ENCODE measurements around the gene MUL1.

Gene MUL1

DNA sequence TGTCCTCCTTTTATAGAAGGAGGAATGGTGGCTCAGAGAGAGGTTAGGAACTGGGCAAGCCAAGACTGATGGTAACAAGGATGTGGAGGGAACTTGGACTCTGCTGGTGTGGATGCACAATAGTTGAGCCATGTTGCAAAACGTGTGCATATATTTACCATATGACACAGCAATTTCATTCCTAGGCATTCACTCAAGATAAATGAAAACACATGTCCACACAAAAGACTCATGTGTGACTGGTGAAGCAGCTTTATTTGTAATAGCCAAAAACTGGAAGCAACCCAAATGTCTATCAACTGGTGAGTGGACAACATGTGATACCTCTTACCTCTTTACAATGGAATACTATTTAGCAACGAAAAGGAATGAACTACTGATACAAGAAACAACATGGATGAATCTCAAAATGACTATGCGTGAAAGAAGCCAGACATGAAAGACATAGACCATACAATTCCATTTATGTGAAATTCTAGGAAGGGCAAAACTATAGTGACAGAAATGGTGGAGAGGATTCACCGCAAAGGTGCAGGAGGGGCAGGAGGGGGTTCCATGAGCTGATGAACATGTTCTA is 58.1 kb downstream of the MUL1 start:
- Histone ChIP-seq H3K4me1 (ENCODE audit: control insufficient read depth in 2 of 2, insufficient read depth in 2 of 2, low read length in 2 of 2) (no peaks in the 10 kb centered on the region), H3K27me3 (ENCODE audit: control insufficient read depth in 2 of 2, insufficient read depth in 2 of 2, low read length in 2 of 2) (peaks cover 0 to 4% of the 10 kb centered on the region in 2 donors), H3K9me3 (ENCODE audit: control insufficient read depth in 2 of 2, low read length in 2 of 2) (no peaks in the 10 kb centered on the region), H3K27ac (ENCODE audit: low read depth in 2 of 2, low read length in 2 of 2) (no peak overlapping the region), H3K36me3 (ENCODE audit: control insufficient read depth in 2 of 2, insufficient read depth in 2 of 2, low read length in 2 of 2) (no peaks in the 10 kb centered on the region), H3K9ac (ENCODE audit: low read depth in 1 of 2, low read length in 2 of 2) (no peak overlapping the region), H3K4me3 (ENCODE audit: low read length in 2 of 2) (no peak overlapping the region)

All from mucosa of rectum (tissue), 2 donors.